Stimulated activated CD4-positive, alpha-beta T cell treated with anti-CD3 and anti-CD28 coated beads, Interleukin-1b, Interleukin-23, amount 100 ng/mL, for 48 hours (primary cell): ENCODE results near the gene LEPR.

Experiments used
- DNase-seq: peaks from one replicate; pipeline ENCODE4 v3.0.0-alpha.2; 2020

The LEPR gene

DNA sequence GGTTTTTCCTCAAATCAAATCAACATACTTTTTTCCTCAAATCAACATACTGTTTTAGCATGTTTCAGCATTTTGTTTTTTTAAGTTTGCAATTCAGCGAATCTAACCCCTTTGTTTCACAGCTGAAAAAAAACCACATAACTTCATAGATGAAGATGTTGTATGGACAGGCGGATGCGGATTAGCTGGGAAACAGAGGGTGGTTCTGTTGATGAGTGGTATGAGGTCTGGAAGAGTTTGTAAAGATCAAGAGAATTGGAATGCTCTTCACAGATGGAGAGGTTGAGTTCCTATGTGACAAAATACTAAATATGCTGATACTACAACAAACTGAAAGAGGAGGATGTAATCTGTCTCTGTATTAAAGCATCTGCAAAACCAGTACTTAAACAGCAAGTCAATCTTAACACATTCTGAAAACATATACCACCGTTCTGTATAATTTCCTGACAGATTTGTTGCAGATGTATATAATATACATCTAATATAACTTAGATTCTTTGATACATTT is 10.6 kb upstream of the LEPR start:
- no peak for DNase-seq

DNA sequence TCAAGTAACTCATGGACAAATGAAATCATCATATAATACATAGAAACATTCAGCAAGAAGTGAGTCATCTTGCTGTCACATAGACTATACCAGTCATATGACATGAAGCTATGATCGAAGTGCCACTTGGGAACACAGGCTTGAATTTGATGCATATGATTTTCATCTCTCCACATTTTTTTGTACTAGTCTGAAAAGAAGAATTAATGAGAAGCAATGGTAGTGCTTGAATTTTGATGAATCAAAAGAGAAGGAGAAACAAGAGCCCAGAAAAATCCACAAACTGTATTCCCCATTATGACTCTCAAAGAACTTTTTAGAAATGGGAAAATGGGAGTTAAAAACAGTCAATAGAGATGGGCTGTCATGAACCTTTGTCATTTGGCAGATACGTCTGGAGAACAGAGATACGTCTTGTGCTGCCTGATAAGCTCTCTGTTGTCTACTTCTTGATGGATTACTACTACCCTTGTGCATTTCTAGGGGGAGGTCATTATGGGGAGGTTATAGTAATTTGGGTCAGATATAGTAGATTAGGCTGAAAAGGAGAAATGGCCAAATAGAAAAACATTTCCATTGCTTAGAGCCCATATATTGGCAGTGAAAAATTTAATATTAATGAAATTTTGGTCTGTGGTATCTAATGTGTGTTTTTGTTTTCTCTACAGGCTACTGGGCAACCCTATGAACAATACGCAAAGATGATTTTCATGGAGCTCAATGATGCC is 8.0 kb upstream of the LEPR start:
- no peak for DNase-seq

DNA sequence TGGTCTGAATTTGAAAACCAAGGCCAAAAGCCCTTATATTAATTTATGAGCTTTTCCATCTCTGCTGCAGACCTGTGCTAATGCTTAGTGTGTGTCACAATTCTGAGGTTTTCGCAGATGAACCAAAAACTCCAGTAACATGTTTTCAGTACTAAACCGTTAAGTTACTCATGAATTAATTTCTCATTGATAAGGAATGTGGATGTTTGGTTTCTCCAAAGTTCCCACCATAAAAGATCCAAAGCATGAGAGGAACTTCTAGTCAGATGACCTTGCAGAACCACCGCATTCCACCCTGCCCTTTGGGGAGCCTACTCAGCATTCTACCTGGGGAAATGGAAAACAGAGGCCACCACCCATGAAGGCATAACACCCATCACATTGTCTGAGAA is 7.5 kb upstream of the LEPR start:
- DNase-seq: no peak

DNA sequence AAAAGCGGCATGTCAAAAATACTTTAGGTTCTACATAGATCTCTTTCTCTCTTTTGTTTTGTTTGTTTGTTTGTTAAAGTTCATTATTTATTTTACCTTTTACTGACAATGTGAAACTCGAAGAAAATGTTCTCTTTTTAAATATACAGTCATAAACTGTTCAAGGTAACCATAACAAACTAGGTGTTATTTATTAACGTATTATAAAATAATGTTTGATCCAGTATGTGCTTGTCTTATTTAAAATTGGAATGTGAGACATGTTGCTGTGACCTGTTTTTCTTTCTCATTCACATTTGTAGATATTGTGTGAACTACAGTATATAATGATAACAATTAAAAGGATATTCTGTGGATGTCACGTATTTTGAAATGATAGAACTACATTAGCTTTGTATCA is 5.9 kb upstream of the LEPR start:
- no peak for DNase-seq

DNA sequence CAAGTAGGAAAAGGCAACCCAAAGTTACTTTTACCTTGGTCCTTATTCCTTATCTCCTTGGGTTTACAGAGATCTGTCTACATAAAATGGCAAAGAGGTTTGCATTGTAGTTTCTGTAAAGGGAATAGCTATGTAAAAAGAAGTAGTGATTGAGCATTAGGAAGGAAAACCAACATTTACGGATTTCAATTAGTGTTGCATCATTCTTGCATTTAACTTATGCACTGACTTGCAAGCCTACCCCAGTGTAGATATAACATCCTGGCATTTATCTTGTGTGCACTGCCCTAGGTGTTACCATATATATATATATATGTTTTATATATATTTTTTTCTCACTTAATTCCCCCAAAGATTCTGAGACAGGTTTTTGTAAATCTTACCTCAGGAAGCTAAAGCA is 3.7 kb upstream of the LEPR start:
- DNase-seq: no peak

DNA sequence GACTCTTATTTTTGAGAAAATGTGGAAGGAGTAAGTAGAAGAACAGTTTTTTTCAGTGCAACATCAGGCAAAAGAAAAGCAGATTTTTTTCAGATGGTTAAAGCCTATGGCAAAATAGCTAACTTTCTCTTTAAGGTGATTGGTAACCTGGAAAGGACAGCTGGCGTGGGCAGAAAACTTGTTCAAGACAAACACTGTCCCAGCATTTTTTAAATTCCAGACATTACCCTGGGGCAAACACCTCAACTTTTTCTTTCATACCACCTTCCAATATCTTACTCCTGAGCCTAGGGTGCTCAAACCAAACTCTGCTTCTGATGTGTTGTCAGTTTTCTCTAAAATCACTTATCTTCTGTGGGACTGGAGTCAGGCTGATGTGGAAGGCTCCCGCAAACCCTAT is 2.7 kb upstream of the LEPR start:
- DNase-seq: no peak

DNA sequence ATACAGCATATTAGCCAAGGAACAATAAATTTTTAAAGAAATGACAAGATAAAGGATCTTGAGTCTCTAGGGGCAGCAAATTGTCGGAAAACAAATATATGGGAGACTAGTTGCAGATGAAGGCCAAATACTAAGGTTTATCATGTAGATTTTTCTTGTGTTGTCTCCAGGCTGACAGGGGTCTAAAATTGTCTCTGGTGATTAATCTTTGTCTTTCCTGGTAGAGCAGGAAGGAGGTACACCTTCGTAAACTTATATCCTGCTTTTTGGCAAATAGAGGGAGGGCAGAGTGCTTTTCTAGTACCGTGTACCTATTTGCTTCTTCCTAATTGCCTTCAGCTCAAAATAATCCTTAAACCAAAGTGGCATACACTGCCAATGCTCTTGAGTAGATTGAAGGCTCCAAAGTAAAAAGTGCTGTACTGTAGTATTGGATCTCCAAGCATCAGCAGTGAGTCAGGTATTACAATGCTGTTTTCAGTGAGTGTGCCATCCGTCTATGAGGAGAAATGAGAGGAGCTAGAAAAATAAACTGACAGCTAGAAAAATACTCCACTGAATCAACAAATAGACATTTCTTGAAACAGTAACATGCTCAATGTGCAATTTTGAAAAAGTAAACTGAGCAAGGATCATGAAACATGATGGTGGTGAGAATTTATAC is 1.8 kb upstream of the LEPR start:
- no peak for DNase-seq

DNA sequence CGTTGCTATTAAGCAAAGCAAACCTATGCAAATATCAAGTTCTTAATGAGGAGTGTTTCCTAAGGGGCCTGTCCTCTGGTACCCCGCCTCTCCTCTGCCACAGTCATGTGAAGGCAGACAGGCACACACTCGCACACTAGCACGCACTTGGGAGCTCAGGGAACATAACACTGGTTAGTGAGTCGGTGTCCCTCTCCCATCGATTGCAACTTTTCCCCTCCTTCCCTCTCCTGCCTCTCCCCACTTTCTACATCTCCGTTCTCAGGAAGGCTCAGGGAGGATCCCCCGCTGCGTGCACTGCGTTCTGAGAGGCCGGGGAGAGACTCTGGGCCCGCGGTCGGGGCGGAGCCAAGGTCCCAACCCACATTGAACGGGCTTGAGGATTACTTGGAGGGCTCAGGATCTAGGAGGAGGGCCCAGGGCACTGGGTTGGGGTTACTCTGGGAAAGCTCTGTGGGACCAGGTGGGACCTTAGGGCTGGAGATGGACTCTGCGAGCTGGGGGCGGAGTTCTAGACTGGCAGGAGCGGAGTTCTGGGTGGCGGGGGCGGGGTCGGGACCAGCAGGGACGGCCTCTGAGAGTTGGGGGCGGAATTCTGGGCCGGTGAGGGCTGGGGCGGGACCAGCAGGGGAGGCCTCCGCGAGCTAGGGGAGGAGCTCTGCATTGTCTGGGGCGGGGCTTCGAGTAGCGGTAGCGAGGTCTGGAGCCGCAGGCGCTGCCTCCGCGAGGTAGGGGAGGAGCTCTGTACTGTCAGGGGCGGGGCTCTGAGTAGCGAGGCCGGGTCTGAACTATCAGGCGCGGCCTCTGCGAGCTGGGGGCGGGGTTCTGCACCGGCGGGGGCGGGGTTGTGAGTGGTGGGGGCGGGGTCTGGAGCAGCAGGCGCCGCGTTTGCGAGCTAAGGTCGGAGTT is 533 bp upstream of the LEPR start:
- DNase-seq: peak; percentile 99

DNA sequence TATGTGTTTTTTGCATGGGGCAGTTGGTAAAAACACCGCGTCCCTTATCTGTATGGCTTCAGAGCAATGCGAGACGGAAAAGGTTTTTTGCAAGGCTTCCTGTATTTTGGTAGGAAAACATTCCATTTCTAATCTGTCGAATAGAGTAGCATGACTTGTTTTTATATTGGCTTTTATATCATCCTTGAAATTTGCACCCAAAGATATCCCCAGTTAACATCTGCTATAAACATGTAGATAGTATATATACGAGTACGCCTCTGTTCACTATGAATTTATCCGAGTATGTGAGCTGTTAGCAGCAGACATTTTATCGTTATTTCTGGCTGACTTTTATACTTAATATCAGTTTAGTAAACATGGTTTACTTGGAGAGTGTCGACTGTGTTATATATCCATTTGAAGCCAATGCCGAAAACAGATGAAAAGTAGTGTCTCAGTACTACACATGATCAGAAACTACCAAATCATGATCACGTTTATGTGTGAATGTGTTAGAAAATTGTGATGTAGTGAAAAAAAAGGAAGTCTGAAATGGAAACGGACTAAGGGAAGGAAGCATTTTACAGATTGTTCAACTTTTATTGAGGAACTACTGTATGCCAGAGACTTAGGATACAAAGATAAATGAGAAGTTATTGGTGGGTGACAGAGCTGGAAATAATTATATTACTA is 1.0 kb downstream of the LEPR start:
- DNase-seq: no peak

DNA sequence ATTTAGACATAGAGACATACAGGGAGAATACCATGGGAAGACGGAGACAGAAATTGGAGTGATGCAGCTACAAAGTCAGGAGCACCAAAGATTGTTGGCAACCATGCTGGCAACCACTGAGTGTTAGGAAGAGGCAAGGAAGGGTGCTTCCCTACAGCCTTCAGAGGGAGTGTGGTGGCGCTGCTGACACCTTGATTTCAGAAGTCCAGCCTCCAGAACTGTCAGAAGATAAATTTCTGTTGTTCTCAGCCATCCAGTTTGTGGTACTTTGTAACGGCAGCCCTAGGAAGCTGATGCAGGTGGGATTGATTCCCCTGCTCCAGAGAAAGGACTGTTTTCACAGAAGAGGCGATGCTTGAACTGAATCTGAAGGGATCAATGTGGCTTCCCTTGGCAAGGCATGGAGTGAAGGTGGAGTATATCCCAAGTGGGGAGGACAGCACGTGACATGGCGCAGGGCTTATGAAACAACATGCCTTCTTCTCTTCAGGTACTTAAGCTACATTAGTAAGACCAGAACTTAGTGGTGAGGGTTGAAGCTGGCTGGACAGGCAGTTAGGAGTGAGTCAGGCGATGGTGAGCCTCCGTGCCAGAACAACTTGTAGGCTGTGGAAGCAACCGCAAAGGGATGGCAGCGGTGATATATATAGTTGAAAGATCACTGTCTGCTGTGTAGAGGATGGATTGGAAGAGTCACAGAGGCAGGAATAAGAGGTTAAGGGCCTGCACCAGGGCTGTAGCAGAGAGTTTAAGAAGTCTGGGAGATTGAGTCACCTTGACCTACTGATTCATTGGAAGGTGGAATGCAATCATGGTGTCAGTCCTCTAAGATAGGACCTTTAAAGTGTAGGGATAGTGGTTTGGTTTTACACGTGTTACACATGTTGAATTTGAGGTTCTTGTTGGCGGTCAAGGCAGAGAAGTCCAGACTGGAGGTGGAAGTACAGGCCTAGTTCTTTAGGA is 2.1 kb downstream of the LEPR start:
- no peak for DNase-seq

DNA sequence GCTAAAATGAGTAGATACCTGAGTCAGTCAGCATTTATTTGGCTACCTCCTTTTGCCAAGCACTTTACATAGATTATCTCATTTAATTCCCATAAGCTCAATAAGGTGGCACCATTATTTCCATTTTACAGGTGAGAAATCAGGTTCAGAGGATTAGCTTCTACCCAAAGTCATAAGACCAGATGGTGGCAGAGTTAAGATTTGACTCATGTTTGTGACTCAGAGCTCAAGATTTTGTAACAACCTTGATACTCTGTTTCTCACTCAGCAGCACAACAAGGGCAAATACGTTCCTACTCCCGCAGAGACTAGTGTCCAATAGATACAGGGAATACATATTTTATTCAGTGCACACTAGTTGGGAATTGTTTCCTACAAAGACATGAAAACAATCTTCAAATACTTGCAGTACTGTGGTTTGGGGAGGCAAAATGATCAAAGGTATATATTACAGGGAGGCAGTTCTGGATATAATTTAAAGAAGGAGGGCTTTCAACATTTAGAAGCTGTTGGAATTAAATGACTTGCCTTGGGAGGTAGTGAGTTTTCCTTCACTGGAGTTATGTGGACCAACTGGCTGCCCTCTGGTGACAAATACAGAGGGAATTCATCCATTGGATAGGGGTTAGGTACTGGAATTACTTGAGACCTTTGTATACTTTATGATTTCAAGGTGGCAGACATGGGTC is 3.6 kb downstream of the LEPR start:
- no peak for DNase-seq

DNA sequence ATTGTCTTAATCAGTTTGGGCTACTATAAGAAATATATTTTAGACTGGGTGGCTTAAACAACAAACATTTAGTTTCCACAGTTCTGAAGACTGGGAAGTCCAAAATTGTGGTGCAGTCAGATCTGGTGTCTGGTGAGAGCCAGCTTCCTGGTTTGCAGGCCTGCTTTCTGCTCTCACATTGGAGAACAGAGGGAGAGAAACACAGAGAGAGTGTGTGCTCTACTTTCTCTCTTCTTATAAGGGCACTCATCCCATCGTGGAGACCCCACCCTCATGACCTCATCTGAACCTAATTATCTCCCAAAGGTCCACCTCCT is 4.1 kb downstream of the LEPR start:
- no peak for DNase-seq

DNA sequence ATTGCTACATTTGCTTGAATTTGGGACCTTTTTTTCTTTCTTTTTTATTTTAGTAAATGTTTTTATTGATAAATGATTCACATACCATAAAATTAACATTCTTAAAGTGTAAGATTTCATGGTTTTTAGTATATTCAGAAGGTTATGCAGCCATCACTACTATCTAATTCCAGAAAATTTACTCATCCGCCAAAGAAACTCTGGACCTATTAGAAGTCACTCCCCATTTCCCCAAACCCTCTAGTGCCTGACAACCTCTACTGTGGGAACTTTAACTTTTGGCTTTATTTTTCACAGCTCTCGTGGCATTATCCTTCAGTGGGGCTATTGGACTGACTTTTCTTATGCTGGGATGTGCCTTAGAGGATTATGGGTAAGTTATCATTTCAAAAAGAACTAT is 4.5 kb downstream of the LEPR start:
- DNase-seq: no peak

DNA sequence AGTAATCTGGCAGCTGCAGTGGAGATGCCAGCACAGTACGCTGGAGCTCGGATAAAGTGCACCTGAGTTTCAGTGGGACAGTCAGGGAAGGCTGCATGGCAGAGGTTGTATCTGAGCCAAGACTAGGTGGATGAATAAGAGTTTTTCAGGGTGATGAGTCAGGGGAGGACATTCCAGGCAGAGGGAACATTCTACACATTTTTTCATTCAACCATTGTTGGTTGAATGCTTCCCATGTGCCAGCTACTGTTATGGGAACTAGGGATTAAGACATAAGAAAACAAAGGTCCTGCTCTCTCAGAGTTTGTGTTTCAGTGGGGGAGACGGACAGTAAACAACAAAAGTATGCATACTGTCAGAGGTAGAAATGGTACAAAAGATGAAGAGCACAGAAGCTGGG is 5.2 kb downstream of the LEPR start:
- no peak for DNase-seq

DNA sequence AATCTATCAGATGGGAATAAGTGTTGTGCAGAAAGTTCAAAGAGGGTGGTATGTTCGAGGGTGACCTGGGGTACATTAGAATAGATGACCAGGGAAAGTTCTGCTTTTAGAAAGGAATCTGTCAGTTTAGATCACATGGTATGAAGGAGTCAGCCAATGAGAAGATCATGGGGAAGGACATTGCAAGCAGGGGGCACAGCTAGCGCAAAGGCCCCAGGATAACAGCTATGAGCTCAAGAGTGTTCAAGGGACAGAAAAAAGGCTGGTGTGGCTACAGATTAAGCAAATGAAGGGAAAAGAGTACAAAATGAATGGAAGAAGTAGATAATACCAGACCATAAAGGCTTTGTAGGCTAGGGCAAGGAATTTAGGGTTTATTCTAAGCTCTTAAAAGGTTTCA is 8.6 kb downstream of the LEPR start:
- no peak for DNase-seq

DNA sequence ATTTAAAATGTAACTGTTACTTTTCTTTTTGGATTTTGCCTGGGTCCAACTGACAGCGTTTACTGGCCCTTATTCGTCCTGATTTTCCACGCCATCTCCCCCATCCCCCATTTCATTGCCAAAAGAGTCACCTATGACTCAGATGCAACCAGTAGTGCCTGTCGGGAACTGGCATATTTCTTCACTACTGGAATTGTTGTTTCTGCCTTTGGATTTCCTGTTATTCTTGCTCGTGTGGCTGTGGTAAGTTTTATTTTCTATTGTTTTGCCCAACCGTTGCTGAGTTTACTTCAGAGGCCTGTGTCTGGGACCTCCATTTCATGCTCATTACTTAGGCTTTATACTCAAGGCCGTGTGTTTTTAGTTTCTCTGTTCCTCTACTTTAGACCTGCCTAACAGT is 9.3 kb downstream of the LEPR start:
- DNase-seq: no peak

DNA sequence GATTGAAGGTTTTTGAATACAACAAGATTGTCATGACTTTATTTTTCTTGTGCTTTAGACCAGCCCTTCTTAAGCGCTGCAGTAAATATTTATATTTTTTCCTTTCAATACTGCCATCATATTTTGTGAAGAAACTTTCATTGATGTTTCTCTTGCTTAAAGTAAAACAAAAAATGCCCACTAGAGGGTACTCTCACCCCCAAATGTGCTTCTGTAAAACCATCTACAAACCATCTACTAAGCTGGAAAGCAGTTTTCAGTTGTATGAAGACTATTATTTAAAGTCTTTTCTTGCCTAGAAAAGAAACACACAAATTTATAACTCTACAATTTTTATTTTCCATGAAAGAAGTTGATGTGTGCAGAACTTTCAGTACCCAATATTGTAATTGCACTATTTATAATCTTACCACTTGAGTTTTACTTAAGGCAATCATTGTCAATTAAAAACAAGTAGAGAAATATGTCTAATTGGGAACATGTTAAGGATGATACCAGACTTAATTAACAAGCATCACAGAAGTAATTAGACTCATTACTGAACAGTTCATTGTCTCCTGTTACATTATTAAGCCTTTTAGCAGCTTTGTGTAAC is 10.7 kb downstream of the LEPR start:
- DNase-seq: no peak

DNA sequence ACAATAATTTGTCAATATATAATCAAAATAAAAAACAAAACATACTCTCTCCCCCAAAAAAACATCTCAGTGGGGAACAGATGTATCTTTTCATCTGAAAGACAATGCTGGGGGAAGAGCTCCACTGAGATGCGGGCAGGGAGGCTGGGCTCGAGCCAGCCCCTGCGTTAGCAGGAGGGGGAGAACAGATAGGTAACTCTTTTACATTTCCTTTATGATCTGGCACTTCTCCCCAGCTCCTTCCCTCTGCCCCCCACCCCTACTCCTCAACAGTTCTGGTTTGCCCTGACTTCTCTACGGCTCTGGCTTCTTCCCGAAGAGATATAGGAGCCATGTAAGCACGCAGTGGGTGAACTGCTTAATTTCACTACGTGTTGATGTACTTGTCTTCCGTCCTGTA is 12.4 kb downstream of the LEPR start:
- no peak for DNase-seq

DNA sequence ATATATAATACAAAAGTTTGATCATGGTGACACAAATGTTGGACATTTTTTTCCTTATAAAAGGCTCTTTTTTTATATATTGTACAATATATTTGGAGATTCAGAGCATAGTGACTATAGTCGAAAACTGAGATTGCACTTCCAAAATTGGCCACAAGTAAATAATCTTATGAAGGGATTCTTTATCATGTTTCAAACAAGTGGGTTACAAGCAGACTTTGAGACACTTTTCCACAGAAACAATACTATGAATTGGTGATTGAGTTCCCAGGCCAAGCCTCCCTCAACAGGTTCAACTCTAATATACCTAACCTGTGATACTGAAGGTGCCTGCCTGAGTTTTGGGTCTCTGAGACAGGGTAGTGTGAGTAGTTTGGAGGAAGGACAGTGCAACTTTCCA is 13.8 kb downstream of the LEPR start:
- no peak for DNase-seq

DNA sequence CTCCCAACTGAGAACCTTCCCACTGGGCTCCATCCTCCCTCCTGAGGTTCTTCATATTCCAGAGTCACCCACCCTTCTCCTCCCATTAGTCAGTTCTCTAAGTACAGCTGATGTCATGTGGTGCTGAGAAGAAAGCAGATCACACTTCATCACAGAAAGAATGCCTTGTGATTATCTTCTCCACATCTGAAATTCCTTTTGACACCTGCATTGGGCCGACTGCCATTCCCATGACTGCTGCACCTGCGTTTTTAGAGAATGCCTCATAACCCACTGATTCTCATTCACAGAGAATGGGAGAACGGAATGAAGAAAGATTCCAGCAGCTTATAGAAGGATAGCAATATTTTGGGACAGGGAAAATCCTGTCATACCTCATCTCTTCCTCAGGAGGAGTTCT is 14.3 kb downstream of the LEPR start:
- DNase-seq: no peak

DNA sequence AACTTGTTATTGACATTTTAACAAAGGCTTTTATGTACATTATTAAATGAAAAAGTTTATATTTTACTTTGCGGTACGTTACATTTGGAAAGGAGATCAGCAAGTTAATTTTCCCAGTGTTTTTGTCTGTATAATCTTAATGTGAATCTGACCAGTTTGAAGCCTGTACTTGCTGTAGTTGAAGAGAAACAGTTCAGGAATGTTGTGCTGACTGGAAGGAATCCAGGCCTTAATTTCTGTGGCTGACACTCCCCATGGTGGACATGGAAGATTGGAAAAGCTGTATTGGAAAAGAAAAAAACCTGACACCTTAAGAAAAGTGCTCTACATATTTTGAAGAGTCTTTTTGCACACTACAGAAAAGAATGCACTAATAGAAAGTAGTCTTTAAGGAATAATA is 15.5 kb downstream of the LEPR start:
- DNase-seq: no peak
